IMR-90 (cell line): ENCODE data around the gene PHKA1.
"Not testable (repeated sequence)": the region's sequence is repeated elsewhere in the genome, so short reads cannot be mapped to it uniquely, and the experiment has no call there.

Experiments
- CEBPB ChIP-seq: IDR thresholded peaks from 2 replicates; pipeline ENCODE4 v1.6.1; 2012; ENCODE audit warnings: low read depth, low read length, improper control_type of control experiment
- ELK1 ChIP-seq: fragments of 150-350 bp; IDR thresholded peaks from 2 replicates; pipeline ENCODE4 v1.6.1; 2016; ENCODE audit warnings: low read depth, mild to moderate bottlenecking, low read length, moderate library complexity, borderline replicate concordance
- FOS ChIP-seq: fragments of 150-350 bp; IDR thresholded peaks from 2 replicates; pipeline ENCODE4 v1.6.1; 2016; ENCODE audit warnings: low read depth, low read length
- MAFK ChIP-seq: IDR thresholded peaks from 2 replicates; pipeline ENCODE4 v1.6.1; 2012; ENCODE audit warnings: low read depth, low read length, improper control_type of control experiment
- MXI1 ChIP-seq: IDR thresholded peaks from 2 replicates; pipeline ENCODE4 v1.6.1; 2012; ENCODE audit warnings: low read depth, mild to moderate bottlenecking, low read length, moderate library complexity, borderline replicate concordance
- NFE2L2 ChIP-seq: fragments of 150-350 bp; IDR thresholded peaks from 2 replicates; pipeline ENCODE4 v1.6.1; 2016; ENCODE audit warnings: low read depth, mild to moderate bottlenecking, low read length
- POLR2A ChIP-seq: IDR thresholded peaks from 2 replicates; pipeline ENCODE4 v1.6.1; 2012; ENCODE audit warnings: mild to moderate bottlenecking, low read depth, low read length
- RAD21 ChIP-seq: IDR thresholded peaks from 2 replicates; pipeline ENCODE4 v1.6.1; 2012; ENCODE audit warnings: low read length, improper control_type of control experiment
- RCOR1 ChIP-seq: IDR thresholded peaks from 2 replicates; pipeline ENCODE4 v1.6.1; 2012; ENCODE audit warnings: mild to moderate bottlenecking, low read length, improper control_type of control experiment; ENCODE audit not compliant: insufficient replicate concordance
- RFX5 ChIP-seq: IDR thresholded peaks from 2 replicates; pipeline ENCODE4 v1.8.0; 2012; ENCODE audit warnings: low read depth, mild to moderate bottlenecking, low read length, moderate library complexity
- SMC3 ChIP-seq: fragments of 150-350 bp; IDR thresholded peaks from 2 replicates; pipeline ENCODE4 v1.6.1; 2016; ENCODE audit warnings: low read depth, mild to moderate bottlenecking, antibody characterized with exemption, low read length, moderate library complexity
- TF ChIP-seq, protein P1 (sequence below): conservative IDR thresholded peaks from 2 replicates; pipeline ENCODE4 v1.5.1; 2012; ENCODE audit warnings: mild to moderate bottlenecking, low read depth, low read length, improper control_type of control experiment
- TF ChIP-seq, protein P2 (sequence below): fragments of 150-350 bp; IDR thresholded peaks from 2 replicates; pipeline ENCODE4 v1.6.1; 2017; ENCODE audit warnings: mild to moderate bottlenecking, antibody characterized with exemption, low read length, low read depth

GRCh38 chrX:72669508-72669907 is 44.6 kb downstream of the PHKA1 start:
- TF ChIP-seq MXI1, MAFK, POLR2A, RAD21, ELK1, CEBPB, RFX5, FOS, SMC3, RCOR1, NFE2L2: not testable (repeated sequence)
- TF ChIP-seq, protein P1, sequence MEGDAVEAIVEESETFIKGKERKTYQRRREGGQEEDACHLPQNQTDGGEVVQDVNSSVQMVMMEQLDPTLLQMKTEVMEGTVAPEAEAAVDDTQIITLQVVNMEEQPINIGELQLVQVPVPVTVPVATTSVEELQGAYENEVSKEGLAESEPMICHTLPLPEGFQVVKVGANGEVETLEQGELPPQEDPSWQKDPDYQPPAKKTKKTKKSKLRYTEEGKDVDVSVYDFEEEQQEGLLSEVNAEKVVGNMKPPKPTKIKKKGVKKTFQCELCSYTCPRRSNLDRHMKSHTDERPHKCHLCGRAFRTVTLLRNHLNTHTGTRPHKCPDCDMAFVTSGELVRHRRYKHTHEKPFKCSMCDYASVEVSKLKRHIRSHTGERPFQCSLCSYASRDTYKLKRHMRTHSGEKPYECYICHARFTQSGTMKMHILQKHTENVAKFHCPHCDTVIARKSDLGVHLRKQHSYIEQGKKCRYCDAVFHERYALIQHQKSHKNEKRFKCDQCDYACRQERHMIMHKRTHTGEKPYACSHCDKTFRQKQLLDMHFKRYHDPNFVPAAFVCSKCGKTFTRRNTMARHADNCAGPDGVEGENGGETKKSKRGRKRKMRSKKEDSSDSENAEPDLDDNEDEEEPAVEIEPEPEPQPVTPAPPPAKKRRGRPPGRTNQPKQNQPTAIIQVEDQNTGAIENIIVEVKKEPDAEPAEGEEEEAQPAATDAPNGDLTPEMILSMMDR = not testable (repeated sequence)
- TF ChIP-seq, protein P2, sequence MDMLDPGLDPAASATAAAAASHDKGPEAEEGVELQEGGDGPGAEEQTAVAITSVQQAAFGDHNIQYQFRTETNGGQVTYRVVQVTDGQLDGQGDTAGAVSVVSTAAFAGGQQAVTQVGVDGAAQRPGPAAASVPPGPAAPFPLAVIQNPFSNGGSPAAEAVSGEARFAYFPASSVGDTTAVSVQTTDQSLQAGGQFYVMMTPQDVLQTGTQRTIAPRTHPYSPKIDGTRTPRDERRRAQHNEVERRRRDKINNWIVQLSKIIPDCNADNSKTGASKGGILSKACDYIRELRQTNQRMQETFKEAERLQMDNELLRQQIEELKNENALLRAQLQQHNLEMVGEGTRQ = not testable (repeated sequence)
